C4-2B (cell line): ENCODE results near the gene OXNAD1.

ENCODE experiments used
- CTCF ChIP-seq: fragments of 450-650 bp; conservative IDR thresholded peaks from 2 replicates; pipeline ENCODE4 v1.5.1; 2017; ENCODE audit warnings: mild to moderate bottlenecking
- ZFX ChIP-seq: fragments of 450-650 bp; IDR thresholded peaks from 2 replicates; pipeline ENCODE4 v1.6.1; 2017

- no peak for TF ChIP-seq CTCF
- no peak for TF ChIP-seq ZFX
Measured at GRCh38 chr3:16249886-16250285, 15.1 kb upstream of the OXNAD1 start.
